Endothelial cell of umbilical vein (primary cell): ENCODE results near the gene ZSCAN20. TPM values are rescaled to one million over a fixed set of nuclear protein-coding genes. Genes with fewer than 3 reads are reported as not detected.

Experiments
- BruUV-seq: library from RNA; stranded (reverse); fragments of 400-500 nt; replicated peaks from 2 replicates; lab custom pipeline; 2021; lab: Mats Ljungman, UMichigan
- CTCF ChIA-PET: fragments of 300-600, 350-600 bp; sonication (Branson Sonifier 250); formaldehyde crosslinking; loops from one replicate; lab custom pipeline; 2021; ENCODE audit warnings: antibody characterized with exemption, inconsistent platforms; lab: Charles Lee
- POLR2A ChIA-PET: fragments of 300-600, 350-600 bp; sonication (Branson Sonifier 250); formaldehyde crosslinking; loops from one replicate; lab custom pipeline; 2021; ENCODE audit warnings: antibody characterized with exemption, inconsistent platforms; lab: Charles Lee
- DNase-seq: peaks from one replicate; pipeline ENCODE4 v3.0.0-alpha.2; 2011; ENCODE audit warnings: low read depth, low spot score
- FAIRE-seq: peaks from 2 replicates; lab custom pipeline; 2011; peaks lifted over from hg19 to GRCh38; lab: Jason Lieb, UNC
- H2AFZ ChIP-seq: 2 replicates; pipeline ENCODE4 v1.6.0; 2012; ENCODE audit warnings: low read depth, low read length, control low read depth, inconsistent platforms
- H3K27ac ChIP-seq: 2 replicates; pipeline ENCODE4 v1.5.1; 2011; ENCODE audit warnings: low read depth, mild to moderate bottlenecking, control low read depth, low read length, moderate library complexity; ENCODE audit not compliant: insufficient read depth
- H3K27me3 ChIP-seq, 2 experiments: 2 replicates each; pipeline versions ENCODE4 v1.6.0 to v1.6.1; 2011; ENCODE audit warnings: low read length in 2 of 2, mixed read lengths in 1 of 2; ENCODE audit not compliant: control insufficient read depth in 2 of 2, insufficient read depth in 2 of 2
- H3K36me3 ChIP-seq, 2 experiments: 2 replicates in 1 of 2; 3 replicates in 1 of 2; pipeline ENCODE4 v1.5.1; 2011; ENCODE audit warnings: low read length in 2 of 2, mild to moderate bottlenecking in 1 of 2, moderate library complexity in 1 of 2; ENCODE audit not compliant: control insufficient read depth in 2 of 2, insufficient read depth in 2 of 2; ENCODE audit errors: extremely low read depth in 1 of 2
- H3K4me1 ChIP-seq: 3 replicates; pipeline ENCODE4 v1.5.1; 2011; ENCODE audit warnings: mild to moderate bottlenecking, low read length; ENCODE audit not compliant: control insufficient read depth, insufficient read depth; ENCODE audit errors: extremely low read depth
- H3K4me2 ChIP-seq: 2 replicates; pipeline ENCODE4 v1.6.1; 2011; ENCODE audit warnings: low read length, control low read depth, mixed read lengths; ENCODE audit not compliant: insufficient read depth
- H3K4me3 ChIP-seq, 3 experiments: fragments of 200-600 bp in 1 of 3; sonication (generic), shearing (Covaris generic) in 1 of 3; replicated peaks in 1 of 3; 2 replicates each; pipeline ENCODE4 v1.5.1; 2011 to 2016; ENCODE audit warnings: control low read depth in 3 of 3, low read length in 3 of 3, mild to moderate bottlenecking in 2 of 3, inconsistent platforms in 1 of 3, low read depth in 1 of 3, moderate library complexity in 1 of 3; ENCODE audit not compliant: insufficient read depth in 1 of 3
- H3K79me2 ChIP-seq: 2 replicates; pipeline ENCODE4 v1.6.0; 2012; ENCODE audit warnings: low read length, inconsistent platforms; ENCODE audit not compliant: control insufficient read depth, insufficient read depth
- H3K9ac ChIP-seq: replicated peaks from 2 replicates; pipeline ENCODE3; 2011; ENCODE audit warnings: low read length, control low read depth; ENCODE audit not compliant: insufficient read depth; ENCODE audit errors: extremely low read depth
- H3K9me1 ChIP-seq: replicated peaks from 3 replicates; pipeline ENCODE4 v1.6.0; 2011; ENCODE audit warnings: mild to moderate bottlenecking, low read length; ENCODE audit not compliant: control insufficient read depth, insufficient read depth; ENCODE audit errors: extremely low read depth
- H3K9me3 ChIP-seq: replicated peaks from 2 replicates; pipeline ENCODE4 v1.5.1; 2012; ENCODE audit warnings: low read length, inconsistent platforms; ENCODE audit not compliant: control insufficient read depth, insufficient read depth
- H4K20me1 ChIP-seq: replicated peaks from 2 replicates; pipeline ENCODE3; 2011; ENCODE audit warnings: mild to moderate bottlenecking, low read length; ENCODE audit not compliant: control insufficient read depth, insufficient read depth; ENCODE audit errors: extremely low read depth
- EZH2 ChIP-seq: IDR thresholded peaks from 2 replicates; pipeline ENCODE4 v1.6.1; 2012; ENCODE audit warnings: borderline replicate concordance, low read depth, mild to moderate bottlenecking, moderate library complexity, low read length, inconsistent platforms; ENCODE audit not compliant: severe bottlenecking
- FOS ChIP-seq: IDR thresholded peaks from 2 replicates; pipeline ENCODE4 v1.6.1; 2011; ENCODE audit warnings: mild to moderate bottlenecking, low read length, moderate library complexity, borderline replicate concordance; ENCODE audit not compliant: insufficient read depth
- GATA2 ChIP-seq: IDR thresholded peaks from 2 replicates; pipeline ENCODE4 v1.7.0; 2011; ENCODE audit warnings: low read depth, mild to moderate bottlenecking, moderate library complexity, mixed read lengths, low read length; ENCODE audit not compliant: insufficient read length, insufficient read depth
- JUN ChIP-seq: IDR thresholded peaks from 2 replicates; pipeline ENCODE4 v1.6.1; 2011; ENCODE audit warnings: borderline replicate concordance, low read depth; ENCODE audit not compliant: insufficient read length, insufficient read depth
- MAX ChIP-seq: IDR thresholded peaks from 2 replicates; pipeline ENCODE4 v1.6.1; 2011; ENCODE audit not compliant: insufficient read depth, insufficient read length
- MYC ChIP-seq: IDR thresholded peaks from one replicate; pipeline ENCODE4 v1.6.1; 2011; ENCODE audit warnings: mild to moderate bottlenecking, low read depth, low read length
- POLR2A ChIP-seq: IDR thresholded peaks from 2 replicates; pipeline ENCODE4 v1.6.1; 2012; ENCODE audit warnings: low read depth, mild to moderate bottlenecking, control low read depth, low read length
- POLR2AphosphoS5 ChIP-seq: IDR thresholded peaks from 2 replicates; pipeline ENCODE4 v1.6.1; 2012; ENCODE audit warnings: low read depth, mild to moderate bottlenecking, control low read depth, low read length, moderate library complexity; ENCODE audit not compliant: insufficient read depth
- dilution Hi-C: fragments of 300-500 bp; cut with MboI; formaldehyde crosslinking; loops from one replicate; pipeline ENCODE4 v1.15.0; 2019; ENCODE audit warnings: low sequenced_read_pairs; ENCODE audit not compliant: extremely low pct_ligation_motif_present
- intact Hi-C: fragments of 100-400 bp; cut with micrococcal nuclease; formaldehyde crosslinking; loops from one replicate; pipeline ENCODE4 v1.10.0; 2022
- polyA plus RNA-seq, 4 experiments: library from polyadenylated mRNA; depleted of rRNA in 3 of 4; stranded (reverse) in 3 of 4; unstranded in 1 of 4; fragments of >200 nt; gene quantifications; 2 replicates each; pipeline versions ENCODE4 v1.2.1 to v1.2.3, GENCODE V29; 2011 to 2012; ENCODE audit warnings: missing spikeins in 1 of 4
- total RNA-seq: library from RNA; stranded (reverse); gene quantifications from 2 replicates; pipeline ENCODE4 v1.2.3, GENCODE V29; 2021
- TF ChIP-seq, protein P1 (sequence below), 2 donors: IDR thresholded peaks; 1 replicate in 1 of 2; 2 replicates in 1 of 2; pipeline ENCODE4 v1.5.1; 2011; ENCODE audit warnings: low read length in 2 of 2, mild to moderate bottlenecking in 2 of 2, moderate library complexity in 2 of 2, control low read depth in 1 of 2, inconsistent platforms in 1 of 2, low read depth in 1 of 2; ENCODE audit not compliant: insufficient read depth in 1 of 2; ENCODE audit errors: extremely low read depth in 1 of 2

ZSCAN20 gene
- total and polyA plus RNA-seq, 2 donors (not counting 3 experiments of a cell fraction or from before 2014, with no cell fraction given): 1.2 to 5.8 TPM

DNA sequence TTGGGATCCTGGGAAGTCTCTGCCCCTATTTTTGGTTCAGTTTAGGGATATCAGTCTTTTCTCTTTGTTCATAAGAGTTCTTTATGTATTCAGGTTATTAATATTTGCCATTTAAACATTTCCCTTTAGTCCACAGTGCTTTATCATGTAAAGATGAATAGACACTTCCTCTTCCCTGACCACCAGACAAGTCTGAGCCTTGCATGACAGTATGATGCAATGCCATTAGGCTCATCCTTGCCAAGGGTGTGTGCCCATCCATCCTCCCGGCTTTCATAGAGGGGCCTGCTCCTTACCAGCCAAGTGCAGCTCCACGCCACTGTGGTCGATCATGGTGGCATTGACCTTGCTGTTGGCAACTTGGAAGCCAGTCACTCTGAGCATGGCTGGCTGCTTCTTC is 52.1 kb downstream of the ZSCAN20 start:
- no peak overlapping the region for H3K9ac ChIP-seq
- dilution Hi-C loops (no loop called here), intact Hi-C loops (no loop called here)
- ChIA-PET CTCF (no interaction called here), POLR2A (no interaction called here)
- H2AFZ ChIP-seq: no peak overlapping the region
- no peak for DNase-seq
- no peak for FAIRE-seq
- no peaks in the 10 kb centered on the region for H4K20me1 ChIP-seq
- no peak overlapping the region for H3K27ac ChIP-seq
- no peak overlapping the region for H3K4me2 ChIP-seq
- H3K27me3 ChIP-seq: peaks cover 0 to 4% of the 10 kb centered on the region in 2 experiments
- no peaks in the 10 kb centered on the region for H3K9me3 ChIP-seq
- H3K9me1 ChIP-seq: no peaks in the 10 kb centered on the region
- no peaks in the 10 kb centered on the region for H3K79me2 ChIP-seq
- H3K36me3 ChIP-seq: no peaks in the 10 kb centered on the region
- H3K4me3 ChIP-seq: no peak overlapping the region
- no TSS peak for BruUV-seq
- H3K4me1 ChIP-seq: no peaks in the 10 kb centered on the region
- TF ChIP-seq POLR2AphosphoS5: no peak
- no peak for TF ChIP-seq GATA2
- TF ChIP-seq FOS: no peak
- no peak for TF ChIP-seq MYC
- TF ChIP-seq POLR2A: no peak
- TF ChIP-seq, protein P1, sequence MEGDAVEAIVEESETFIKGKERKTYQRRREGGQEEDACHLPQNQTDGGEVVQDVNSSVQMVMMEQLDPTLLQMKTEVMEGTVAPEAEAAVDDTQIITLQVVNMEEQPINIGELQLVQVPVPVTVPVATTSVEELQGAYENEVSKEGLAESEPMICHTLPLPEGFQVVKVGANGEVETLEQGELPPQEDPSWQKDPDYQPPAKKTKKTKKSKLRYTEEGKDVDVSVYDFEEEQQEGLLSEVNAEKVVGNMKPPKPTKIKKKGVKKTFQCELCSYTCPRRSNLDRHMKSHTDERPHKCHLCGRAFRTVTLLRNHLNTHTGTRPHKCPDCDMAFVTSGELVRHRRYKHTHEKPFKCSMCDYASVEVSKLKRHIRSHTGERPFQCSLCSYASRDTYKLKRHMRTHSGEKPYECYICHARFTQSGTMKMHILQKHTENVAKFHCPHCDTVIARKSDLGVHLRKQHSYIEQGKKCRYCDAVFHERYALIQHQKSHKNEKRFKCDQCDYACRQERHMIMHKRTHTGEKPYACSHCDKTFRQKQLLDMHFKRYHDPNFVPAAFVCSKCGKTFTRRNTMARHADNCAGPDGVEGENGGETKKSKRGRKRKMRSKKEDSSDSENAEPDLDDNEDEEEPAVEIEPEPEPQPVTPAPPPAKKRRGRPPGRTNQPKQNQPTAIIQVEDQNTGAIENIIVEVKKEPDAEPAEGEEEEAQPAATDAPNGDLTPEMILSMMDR (IDR thresholded peaks at IDR 0.05; ENCODE audit: extremely low read depth in 1 of 2, insufficient read depth in 1 of 2, low read depth in 1 of 2, low read length in 2 of 2): no peak
- no peak for TF ChIP-seq JUN
- TF ChIP-seq MAX: no peak
- no peak for TF ChIP-seq EZH2
